ENCODE data around the gene TBX10. TPM values are rescaled to one million over a fixed set of nuclear protein-coding genes. Genes with fewer than 3 reads are reported as not detected.

The TBX10 gene
- total RNA-seq, 1 donor from 2014 or later, result not detected

GRCh38 chr11:67583247-67584204 is 56.0 kb downstream of the TBX10 start, which contains the start of gene GSTP1:
Gene GSTP1, plus strand, starts transcription at chr11:67583812. Its CDS starts 32 bp downstream, at chr11:67583844.
- TF ChIP-seq, protein P1, sequence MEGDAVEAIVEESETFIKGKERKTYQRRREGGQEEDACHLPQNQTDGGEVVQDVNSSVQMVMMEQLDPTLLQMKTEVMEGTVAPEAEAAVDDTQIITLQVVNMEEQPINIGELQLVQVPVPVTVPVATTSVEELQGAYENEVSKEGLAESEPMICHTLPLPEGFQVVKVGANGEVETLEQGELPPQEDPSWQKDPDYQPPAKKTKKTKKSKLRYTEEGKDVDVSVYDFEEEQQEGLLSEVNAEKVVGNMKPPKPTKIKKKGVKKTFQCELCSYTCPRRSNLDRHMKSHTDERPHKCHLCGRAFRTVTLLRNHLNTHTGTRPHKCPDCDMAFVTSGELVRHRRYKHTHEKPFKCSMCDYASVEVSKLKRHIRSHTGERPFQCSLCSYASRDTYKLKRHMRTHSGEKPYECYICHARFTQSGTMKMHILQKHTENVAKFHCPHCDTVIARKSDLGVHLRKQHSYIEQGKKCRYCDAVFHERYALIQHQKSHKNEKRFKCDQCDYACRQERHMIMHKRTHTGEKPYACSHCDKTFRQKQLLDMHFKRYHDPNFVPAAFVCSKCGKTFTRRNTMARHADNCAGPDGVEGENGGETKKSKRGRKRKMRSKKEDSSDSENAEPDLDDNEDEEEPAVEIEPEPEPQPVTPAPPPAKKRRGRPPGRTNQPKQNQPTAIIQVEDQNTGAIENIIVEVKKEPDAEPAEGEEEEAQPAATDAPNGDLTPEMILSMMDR (IDR thresholded peaks at IDR 0.05; ENCODE audit: unreplicated experiment), result peak; percentile 89
- peak within 1 kb of the TSS; percentile 99 for H3K27ac Mint-ChIP-seq
- H3K36me3 Mint-ChIP-seq (ENCODE audit: insufficient read depth), result peaks cover 26% of the 10 kb centered on the region
- H3K4me3 Mint-ChIP-seq (ENCODE audit: low read depth), result peak within 1 kb of the TSS; percentile 93
- peak; percentile 87 for DNase-seq (ENCODE audit: low spot score, unreplicated experiment)
- H3K9me3 Mint-ChIP-seq (ENCODE audit: low read depth), result no peaks in the 10 kb centered on the region
- H3K27me3 Mint-ChIP-seq, result no peaks in the 10 kb centered on the region
- peaks cover 57% of the 10 kb centered on the region for H3K4me1 Mint-ChIP-seq (ENCODE audit: low read depth)

DNA sequence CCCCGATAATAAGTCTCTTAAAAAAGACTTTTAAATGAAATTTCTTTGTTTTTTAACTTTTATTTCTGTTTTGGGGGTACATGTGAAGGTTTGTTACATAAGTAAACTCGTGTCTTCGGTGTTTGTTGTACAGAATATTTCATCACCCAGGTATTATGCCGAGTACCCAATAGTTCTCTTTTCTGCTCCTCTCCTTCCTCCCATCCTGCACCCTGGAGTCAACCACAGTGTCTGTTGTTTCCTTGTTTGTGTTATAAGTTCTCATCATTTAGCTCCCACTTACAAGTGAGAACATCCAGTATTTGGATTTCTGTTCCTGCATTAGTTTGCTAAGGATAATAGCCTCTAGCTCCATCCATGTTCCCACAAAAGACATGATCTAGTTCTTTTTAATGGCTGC is 57.6 kb downstream of the TBX10 start:
- Mint-ChIP-seq H3K9me3 (ENCODE audit: low read depth) (no peaks in the 10 kb centered on the region), H3K27me3 (no peaks in the 10 kb centered on the region), H3K36me3 (ENCODE audit: insufficient read depth) (peaks cover 20% of the 10 kb centered on the region), H3K27ac (peak overlapping the region; percentile 99), H3K4me3 (ENCODE audit: low read depth) (peak overlapping the region; percentile 58), H3K4me1 (ENCODE audit: low read depth) (peaks cover 58% of the 10 kb centered on the region)
- TF ChIP-seq, protein P1 (IDR thresholded peaks at IDR 0.05; ENCODE audit: unreplicated experiment), result no peak
- DNase-seq (ENCODE audit: low spot score, unreplicated experiment), result no peak

DNA sequence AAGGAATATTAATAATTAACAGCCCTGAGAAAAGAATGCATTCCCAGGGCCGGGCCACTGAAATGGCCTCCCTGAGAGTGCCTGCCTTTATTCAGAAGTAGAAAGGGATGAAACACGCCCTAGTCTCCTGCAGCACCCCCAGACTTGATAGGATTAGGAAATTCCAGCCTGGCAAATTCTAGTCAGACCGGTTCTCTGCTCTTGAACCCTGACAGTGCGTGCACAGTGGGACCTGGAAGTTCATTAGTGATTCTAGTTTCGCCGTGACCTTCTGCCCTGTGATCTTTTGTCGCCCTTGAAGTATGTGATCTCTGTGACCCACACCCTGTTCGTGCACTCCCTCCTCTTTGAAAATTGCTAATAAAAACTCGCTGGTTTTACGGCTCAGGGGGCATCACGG is 58.1 kb downstream of the TBX10 start:
- Mint-ChIP-seq H3K27me3 (no peaks in the 10 kb centered on the region), H3K27ac (peak overlapping the region; percentile 99), H3K4me1 (ENCODE audit: low read depth) (peaks cover 58% of the 10 kb centered on the region), H3K9me3 (ENCODE audit: low read depth) (no peaks in the 10 kb centered on the region), H3K36me3 (ENCODE audit: insufficient read depth) (peaks cover 15% of the 10 kb centered on the region), H3K4me3 (ENCODE audit: low read depth) (peak overlapping the region; percentile 70)
- DNase-seq (ENCODE audit: low spot score, unreplicated experiment), result peak; percentile 45
- TF ChIP-seq, protein P1 (IDR thresholded peaks at IDR 0.05; ENCODE audit: unreplicated experiment), result no peak

Other genes with a start within 250 kb of the TBX10 start
- gene RAD9A, start 247.8 kb downstream of the TBX10 start, total RNA-seq, result 39.0 and 49.1 TPM in 2 replicates
- gene PPP1CA, start 237.9 kb downstream of the TBX10 start, total RNA-seq, result 140 and 145 TPM in 2 replicates
- 0.24 TPM in 1 of 2 replicates, not detected in the other for gene TBC1D10C, start 235.7 kb downstream of the TBX10 start, total RNA-seq
- gene CARNS1, start 224.1 kb downstream of the TBX10 start, total RNA-seq, result 0.29 and 0.53 TPM in 2 replicates
- gene RPS6KB2, start 211.3 kb downstream of the TBX10 start, total RNA-seq, result 51.7 and 53.8 TPM in 2 replicates
- 0.73 and 2.3 TPM in 2 replicates for gene PTPRCAP, start 202.1 kb downstream of the TBX10 start, total RNA-seq
- 86.7 and 90.5 TPM in 2 replicates for gene CORO1B, start 196.3 kb downstream of the TBX10 start, total RNA-seq
- gene GPR152, start 187.0 kb downstream of the TBX10 start, total RNA-seq, result not detected in 2 replicates
- 0.18 TPM in 1 of 2 replicates, not detected in the other for gene CABP4, start 184.4 kb downstream of the TBX10 start, total RNA-seq
- gene TMEM134, start 170.5 kb downstream of the TBX10 start, total RNA-seq, result 63.3 and 68.6 TPM in 2 replicates
- gene AIP, start 156.7 kb downstream of the TBX10 start, total RNA-seq, result 39.2 and 39.5 TPM in 2 replicates
- 67.9 and 76.3 TPM in 2 replicates for gene PITPNM1, start 134.4 kb downstream of the TBX10 start, total RNA-seq
- gene CDK2AP2, start 131.6 kb downstream of the TBX10 start, total RNA-seq, result 35.0 and 35.7 TPM in 2 replicates
- gene CABP2, start 116.3 kb downstream of the TBX10 start, total RNA-seq, result not detected in 2 replicates
- gene GSTP1, start 56.0 kb downstream of the TBX10 start, total RNA-seq, result 978 and 982 TPM in 2 replicates
- 137 and 150 TPM in 2 replicates for gene NDUFV1, start 32.8 kb downstream of the TBX10 start, total RNA-seq
- 5.1 and 6.3 TPM in 2 replicates for gene NUDT8, start 9.8 kb downstream of the TBX10 start, total RNA-seq
- 3.0 and 3.4 TPM in 2 replicates for gene ACY3, start 11.0 kb upstream of the TBX10 start, total RNA-seq
- gene ALDH3B2, start 34.9 kb upstream of the TBX10 start, total RNA-seq, result 0.67 and 1.6 TPM in 2 replicates